Cardiac muscle cell (in vitro differentiated cells and primary cell): Measurements from ENCODE around the gene PHTF2. TPM values are rescaled to one million over a fixed set of nuclear protein-coding genes. Genes with fewer than 3 reads are reported as not detected.
"Not testable (repeated sequence)": the region's sequence is repeated elsewhere in the genome, so short reads cannot be mapped to it uniquely, and the experiment has no call there.

Experiments
- DNase-seq, 2 donors: peaks; one replicate each; pipeline versions ENCODE4 v3.0.0 to v3.0.0-alpha.2; 2010 to 2017; ENCODE audit warnings: low read depth in 1 of 2, low spot score in 1 of 2
- H3K27ac ChIP-seq: fragments of 200-600 bp; sonication (generic); 2 replicates; pipeline ENCODE4 v1.5.1; 2016
- H3K27me3 ChIP-seq: fragments of 200-600 bp; sonication (generic); 2 replicates; pipeline ENCODE4 v1.6.0; 2016; ENCODE audit warnings: control low read depth
- H3K36me3 ChIP-seq: fragments of 200-600 bp; sonication (generic); 2 replicates; pipeline ENCODE4 v1.5.1; 2016; ENCODE audit warnings: control low read depth
- H3K4me1 ChIP-seq: fragments of 200-600 bp; sonication (generic); 2 replicates; pipeline ENCODE4 v1.8.1; 2017; ENCODE audit warnings: low read depth, mild to moderate bottlenecking, mixed run types
- H3K4me3 ChIP-seq: fragments of 200-600 bp; sonication (generic); 2 replicates; pipeline ENCODE4 v1.5.1; 2016; ENCODE audit warnings: mild to moderate bottlenecking
- H3K9me3 ChIP-seq: fragments of 200-600 bp; sonication (generic); 2 replicates; pipeline ENCODE4 v1.5.1; 2017; ENCODE audit warnings: low read depth, mild to moderate bottlenecking, control low read depth
- CTCF ChIP-seq: IDR thresholded peaks from 2 replicates; pipeline ENCODE4 v1.5.1; 2012; ENCODE audit warnings: low read depth, mild to moderate bottlenecking, low read length
- polyA plus RNA-seq: library from polyadenylated mRNA; unstranded; fragments of >200 nt; fragmentation: Nextera tagmentation; extraction: Ambion mirVana; gene quantifications from 2 replicates; pipeline ENCODE4 v1.2.1, GENCODE V29; 2016
- total RNA-seq: library from RNA; depleted of rRNA; stranded (reverse); fragments of >200 nt; gene quantifications from 2 replicates; pipeline ENCODE4 v1.2.3, GENCODE V29; 2016

The PHTF2 gene
- total and polyA plus RNA-seq, 2 experiments from 2014 or later = 28.4 to 36.6 TPM

GRCh38 chr7:77771901-77772300 lies 26.7 kb upstream of the PHTF2 start:
- Histone ChIP-seq H3K4me1 (no peaks in the 10 kb centered on the region), H3K36me3 (peaks cover 32% of the 10 kb centered on the region), H3K4me3 (no peak overlapping the region), H3K9me3 (no peaks in the 10 kb centered on the region), H3K27ac (no peak overlapping the region), H3K27me3 (no peaks in the 10 kb centered on the region)
- no peak for DNase-seq
- no peak for TF ChIP-seq CTCF

- no peak for TF ChIP-seq CTCF
- no peak for DNase-seq
- Histone ChIP-seq H3K36me3 (peaks cover 31% of the 10 kb centered on the region), H3K27me3 (no peaks in the 10 kb centered on the region), H3K27ac (no peak overlapping the region), H3K4me3 (no peak overlapping the region), H3K9me3 (no peaks in the 10 kb centered on the region), H3K4me1 (peaks cover 9% of the 10 kb centered on the region)
These were observed 20.0 kb upstream of the PHTF2 start for GRCh38 chr7:77778535-77778934.

- no peaks in the 10 kb centered on the region for H3K27me3 ChIP-seq
- H3K4me3 ChIP-seq = no peak overlapping the region
- no peak for TF ChIP-seq CTCF
- H3K36me3 ChIP-seq = peaks cover 14% of the 10 kb centered on the region
- no peak for DNase-seq
- no peaks in the 10 kb centered on the region for H3K9me3 ChIP-seq
- H3K4me1 ChIP-seq = peaks cover 11% of the 10 kb centered on the region
- H3K27ac ChIP-seq = no peak overlapping the region
These were observed 16.2 kb upstream of the PHTF2 start for GRCh38 chr7:77782383-77782782.

- no peak overlapping the region for H3K4me3 ChIP-seq
- peak overlapping the region; percentile 24 for H3K27ac ChIP-seq
- no peaks in the 10 kb centered on the region for H3K9me3 ChIP-seq
- DNase-seq = no peak
- H3K4me1 ChIP-seq = peaks cover 11% of the 10 kb centered on the region
- peaks cover 14% of the 10 kb centered on the region for H3K36me3 ChIP-seq
- TF ChIP-seq CTCF = no peak
- no peaks in the 10 kb centered on the region for H3K27me3 ChIP-seq
These were observed 15.5 kb upstream of the PHTF2 start for GRCh38 chr7:77783111-77783510.

GRCh38 chr7:77783545-77783944 lies 15.0 kb upstream of the PHTF2 start:
- Histone ChIP-seq H3K4me3 (no peak overlapping the region), H3K27ac (peak overlapping the region; percentile 24), H3K9me3 (no peaks in the 10 kb centered on the region), H3K36me3 (peaks cover 11% of the 10 kb centered on the region), H3K4me1 (peaks cover 11% of the 10 kb centered on the region), H3K27me3 (no peaks in the 10 kb centered on the region)
- no peak for DNase-seq
- no peak for TF ChIP-seq CTCF

- not testable (repeated sequence) for H3K27me3 ChIP-seq, H3K27ac ChIP-seq, H3K9me3 ChIP-seq, H3K36me3 ChIP-seq, H3K4me3 ChIP-seq, DNase-seq
- H3K4me1 ChIP-seq = peaks cover 11% of the 10 kb centered on the region
These were observed 14.1 kb upstream of the PHTF2 start for GRCh38 chr7:77784426-77784825.
